ENCODE data around the gene CNOT6.
"Not testable (repeated sequence)": the region's sequence is repeated elsewhere in the genome, so short reads cannot be mapped to it uniquely, and the experiment has no call there.

CNOT6 gene

GRCh38 chr5:180494060-180494509, at the start of gene CNOT6:
CNOT6 (plus strand) TSS chr5:180494379; CDS start chr5:180529277, 34,898 bp downstream.
- peak; percentile 97 for DNase-seq (ENCODE audit: low spot score)

GRCh38 chr5:180454752-180455151, 39.4 kb upstream of the CNOT6 start:
- no peak for DNase-seq (ENCODE audit: low spot score)

- no peak for DNase-seq (ENCODE audit: low spot score)
Measured at GRCh38 chr5:180455872-180456271, 38.3 kb upstream of the CNOT6 start.

- no peak for DNase-seq (ENCODE audit: low spot score)
Measured at GRCh38 chr5:180456792-180457191, 37.4 kb upstream of the CNOT6 start.

GRCh38 chr5:180458852-180459673, 35.1 kb upstream of the CNOT6 start:
- DNase-seq (ENCODE audit: low spot score) = not testable (repeated sequence)

GRCh38 chr5:180459674-180460142, 34.5 kb upstream of the CNOT6 start:
- not testable (repeated sequence) for DNase-seq (ENCODE audit: low spot score)

GRCh38 chr5:180460834-180461233, 33.3 kb upstream of the CNOT6 start:
- DNase-seq (ENCODE audit: low spot score) = no peak

- no peak for DNase-seq (ENCODE audit: low spot score)
Measured at GRCh38 chr5:180461303-180461702, 32.9 kb upstream of the CNOT6 start.

GRCh38 chr5:180463216-180463900, 30.8 kb upstream of the CNOT6 start:
- no peak for DNase-seq (ENCODE audit: low spot score)

GRCh38 chr5:180463916-180464602, 30.1 kb upstream of the CNOT6 start:
- no peak for DNase-seq (ENCODE audit: low spot score)

- DNase-seq (ENCODE audit: low spot score) = no peak
Measured at GRCh38 chr5:180464603-180464970, 29.6 kb upstream of the CNOT6 start.

GRCh38 chr5:180465052-180465451, 29.1 kb upstream of the CNOT6 start:
- DNase-seq (ENCODE audit: low spot score) = not testable (repeated sequence)

- DNase-seq (ENCODE audit: low spot score) = no peak
Measured at GRCh38 chr5:180466316-180466715, 27.9 kb upstream of the CNOT6 start.

- no peak for DNase-seq (ENCODE audit: low spot score)
Measured at GRCh38 chr5:180467028-180467975, 26.9 kb upstream of the CNOT6 start.

GRCh38 chr5:180467989-180468731, 26.0 kb upstream of the CNOT6 start:
- DNase-seq (ENCODE audit: low spot score) = no peak

GRCh38 chr5:180468732-180469585, 25.2 kb upstream of the CNOT6 start:
- DNase-seq (ENCODE audit: low spot score) = no peak

GRCh38 chr5:180469586-180469865, 24.7 kb upstream of the CNOT6 start:
- no peak for DNase-seq (ENCODE audit: low spot score)

- no peak for DNase-seq (ENCODE audit: low spot score)
Measured at GRCh38 chr5:180469866-180470265, 24.3 kb upstream of the CNOT6 start.

GRCh38 chr5:180470361-180470760, 23.8 kb upstream of the CNOT6 start:
- DNase-seq (ENCODE audit: low spot score) = no peak

Measured in left forelimb (tissue), 1 donor.